ENCODE data around the gene STK4. TPM values are rescaled to one million over a fixed set of nuclear protein-coding genes. Genes with fewer than 3 reads are reported as not detected.

Gene STK4
- total RNA-seq, 1 donor from 2014 or later, result 245 TPM

DNA sequence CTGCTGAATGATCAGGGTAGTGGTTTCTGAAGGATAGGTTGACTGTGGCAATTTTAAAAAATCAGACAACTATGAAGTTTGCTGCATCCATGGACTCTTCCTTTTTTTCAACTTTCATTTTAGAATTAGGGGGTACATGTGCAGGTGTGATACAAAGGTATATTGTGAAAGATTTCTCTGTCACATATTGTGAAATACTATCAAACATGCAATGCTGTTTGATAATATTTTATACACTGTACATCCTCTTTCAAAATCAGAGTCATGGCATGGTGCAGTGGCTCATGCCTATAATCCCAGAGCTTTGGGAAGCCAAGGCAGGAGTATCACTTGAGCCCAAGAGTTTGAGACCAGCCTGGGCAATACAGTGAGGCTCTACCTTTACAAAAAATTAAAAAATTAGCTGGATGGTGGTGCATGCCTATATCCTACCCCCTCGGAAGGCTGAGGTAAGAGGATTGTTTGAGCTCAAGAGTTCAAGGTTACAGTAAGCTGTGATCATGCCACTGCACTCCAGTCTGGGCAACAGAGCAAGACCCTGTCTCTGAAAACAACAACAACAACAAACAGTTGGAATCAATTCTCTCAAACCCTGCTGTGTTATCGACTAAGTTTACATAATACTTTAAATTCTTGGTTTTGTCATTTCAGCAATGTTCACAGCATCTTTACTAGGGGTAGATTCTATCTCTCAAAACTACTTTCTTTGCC lies 153.4 kb downstream of the STK4 start:
- no peak overlapping the region for H3K4me3 Mint-ChIP-seq

DNA sequence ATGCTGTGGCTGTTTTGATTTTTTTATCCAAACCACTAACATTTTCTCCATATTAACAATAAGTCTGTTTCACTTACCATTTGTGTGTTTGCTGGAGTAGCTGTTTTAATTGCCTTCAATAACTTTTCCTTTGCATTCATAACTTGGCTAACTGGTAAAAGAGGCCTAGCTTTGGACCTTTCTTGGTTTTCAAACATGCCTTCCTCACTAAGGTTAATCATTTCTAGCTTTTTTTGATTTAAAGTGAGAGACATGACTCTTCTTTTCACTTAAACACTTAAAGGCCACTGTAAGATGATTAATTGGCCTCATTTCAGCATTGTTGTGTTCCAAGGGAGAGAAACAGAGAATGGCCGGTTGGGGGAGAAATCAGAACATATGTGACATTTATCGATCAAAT lies 155.1 kb downstream of the STK4 start:
- ATAC-seq (ENCODE audit: low read depth) (no peak), DNase-seq (no peak)
- TF ChIP-seq, protein P1, sequence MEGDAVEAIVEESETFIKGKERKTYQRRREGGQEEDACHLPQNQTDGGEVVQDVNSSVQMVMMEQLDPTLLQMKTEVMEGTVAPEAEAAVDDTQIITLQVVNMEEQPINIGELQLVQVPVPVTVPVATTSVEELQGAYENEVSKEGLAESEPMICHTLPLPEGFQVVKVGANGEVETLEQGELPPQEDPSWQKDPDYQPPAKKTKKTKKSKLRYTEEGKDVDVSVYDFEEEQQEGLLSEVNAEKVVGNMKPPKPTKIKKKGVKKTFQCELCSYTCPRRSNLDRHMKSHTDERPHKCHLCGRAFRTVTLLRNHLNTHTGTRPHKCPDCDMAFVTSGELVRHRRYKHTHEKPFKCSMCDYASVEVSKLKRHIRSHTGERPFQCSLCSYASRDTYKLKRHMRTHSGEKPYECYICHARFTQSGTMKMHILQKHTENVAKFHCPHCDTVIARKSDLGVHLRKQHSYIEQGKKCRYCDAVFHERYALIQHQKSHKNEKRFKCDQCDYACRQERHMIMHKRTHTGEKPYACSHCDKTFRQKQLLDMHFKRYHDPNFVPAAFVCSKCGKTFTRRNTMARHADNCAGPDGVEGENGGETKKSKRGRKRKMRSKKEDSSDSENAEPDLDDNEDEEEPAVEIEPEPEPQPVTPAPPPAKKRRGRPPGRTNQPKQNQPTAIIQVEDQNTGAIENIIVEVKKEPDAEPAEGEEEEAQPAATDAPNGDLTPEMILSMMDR (IDR thresholded peaks at IDR 0.05), result no peak
- ChIA-PET CTCF (interaction anchor here (1.4 kb wide), 2 partner anchors 11 to 78 kb away, joined by 3 to 4 read pairs; no protein-coding TSS in a partner anchor), POLR2A (no interaction called here)
- Mint-ChIP-seq H3K4me3 (no peak overlapping the region), H3K36me3 (ENCODE audit: low read depth) (no peaks in the 10 kb centered on the region), H3K27ac (no peak overlapping the region), H3K4me1 (no peaks in the 10 kb centered on the region), H3K9me3 (no peaks in the 10 kb centered on the region), H3K27me3 (peaks cover 33% of the 10 kb centered on the region)
- intact Hi-C loops (cut with micrococcal nuclease), result no loop called here

More for the DNA sequence above, 153.4 kb downstream of the STK4 start:
- TF ChIP-seq, protein P1 (IDR thresholded peaks at IDR 0.05), result no peak
- ChIA-PET POLR2A (no interaction called here), CTCF (interaction anchor here (1.4 kb wide), 2 partner anchors 9 to 76 kb away, joined by 3 to 4 read pairs; no protein-coding TSS in a partner anchor)
- H3K27ac Mint-ChIP-seq, result no peak overlapping the region
- ATAC-seq (ENCODE audit: low read depth), result no peak
- peaks cover 34% of the 10 kb centered on the region for H3K27me3 Mint-ChIP-seq
- DNase-seq, result no peak
- no peaks in the 10 kb centered on the region for H3K36me3 Mint-ChIP-seq (ENCODE audit: low read depth)
- no peaks in the 10 kb centered on the region for H3K9me3 Mint-ChIP-seq
- H3K4me1 Mint-ChIP-seq, result no peaks in the 10 kb centered on the region
- intact Hi-C loops (cut with micrococcal nuclease), result no loop called here

DNA sequence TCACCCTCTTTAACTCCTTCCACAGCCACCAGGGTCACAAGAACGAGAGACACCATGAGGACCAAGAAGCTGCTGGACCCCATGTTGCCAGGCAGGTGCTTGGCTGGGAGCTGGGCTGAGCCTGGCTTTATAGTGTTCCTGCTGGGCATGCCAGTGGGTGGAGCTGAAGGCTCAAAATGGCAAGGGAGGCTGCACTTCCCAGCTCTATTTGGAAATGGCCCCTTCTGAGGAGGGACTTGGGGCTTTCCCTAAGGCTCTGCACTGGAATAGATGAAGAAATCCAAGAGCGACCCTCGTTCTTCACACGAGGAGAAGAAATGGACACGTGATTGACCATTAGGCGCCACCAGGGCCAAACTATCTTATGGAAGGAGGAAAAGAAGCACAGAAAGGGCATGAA lies 158.1 kb downstream of the STK4 start, which contains the start of gene WFDC12:
Gene WFDC12 (minus strand): TSS at position 101 of the 400 bp plus-strand sequence. CDS start 18 bp downstream, at position 83.
- intact Hi-C loops (cut with micrococcal nuclease), result no loop called here
- no peak within 1 kb of the TSS for H3K27ac Mint-ChIP-seq
- DNase-seq (no peak), ATAC-seq (ENCODE audit: low read depth) (no peak)
- ChIA-PET POLR2A (no interaction called here), CTCF (no interaction called here)
- peaks cover 31% of the 10 kb centered on the region for H3K27me3 Mint-ChIP-seq
- no peaks in the 10 kb centered on the region for H3K36me3 Mint-ChIP-seq (ENCODE audit: low read depth)
- H3K4me3 Mint-ChIP-seq, result no peak within 1 kb of the TSS
- no peaks in the 10 kb centered on the region for H3K4me1 Mint-ChIP-seq
- H3K9me3 Mint-ChIP-seq, result no peaks in the 10 kb centered on the region
- TF ChIP-seq, protein P1 (IDR thresholded peaks at IDR 0.05), result no peak

DNA sequence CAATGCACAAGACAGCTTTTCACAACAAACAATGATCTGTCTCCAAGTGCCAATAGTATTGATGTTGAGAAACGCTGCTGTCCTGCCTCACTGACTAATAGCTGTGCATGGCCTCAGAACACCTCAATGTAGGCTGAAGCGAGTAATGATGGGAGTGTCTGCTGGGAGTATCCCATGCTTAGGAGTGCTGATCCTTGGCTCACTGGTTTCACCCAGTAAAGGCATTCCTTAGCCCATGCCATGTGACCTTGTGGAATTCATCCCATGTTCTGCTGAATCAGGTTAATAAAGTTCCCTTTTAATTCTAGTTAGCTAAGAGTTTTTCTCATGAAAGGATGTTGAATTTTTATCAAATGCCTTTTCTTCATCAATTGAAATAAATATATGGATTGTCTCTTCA lies 161.8 kb downstream of the STK4 start:
- ATAC-seq (ENCODE audit: low read depth), result no peak
- Mint-ChIP-seq H3K4me1 (no peaks in the 10 kb centered on the region), H3K9me3 (no peaks in the 10 kb centered on the region), H3K27me3 (peaks cover 36% of the 10 kb centered on the region), H3K36me3 (ENCODE audit: low read depth) (no peaks in the 10 kb centered on the region), H3K27ac (no peak overlapping the region), H3K4me3 (no peak overlapping the region)
- CTCF ChIA-PET, result no interaction called here
- POLR2A ChIA-PET, result no interaction called here
- TF ChIP-seq, protein P1 (IDR thresholded peaks at IDR 0.05), result no peak
- DNase-seq, result no peak
- intact Hi-C loops (cut with micrococcal nuclease), result no loop called here

Other genes starting within 250 kb of the STK4 start
- 0.09 TPM in 1 of 2 replicates, not detected in the other for gene KCNK15, start 220.6 kb upstream of the STK4 start, total RNA-seq
- gene RIMS4, start 156.0 kb upstream of the STK4 start, total RNA-seq, result not detected in 2 replicates
- 234 and 246 TPM in 2 replicates for gene YWHAB, start 80.8 kb upstream of the STK4 start, total RNA-seq
- gene PABPC1L, start 56.5 kb upstream of the STK4 start, total RNA-seq, result 49.5 and 61.1 TPM in 2 replicates
- gene TOMM34, start 6.1 kb upstream of the STK4 start, total RNA-seq, result 18.2 and 22.7 TPM in 2 replicates
- not detected in 2 replicates for gene KCNS1, start 134.6 kb downstream of the STK4 start, total RNA-seq
- not detected in 2 replicates for gene WFDC5, start 148.7 kb downstream of the STK4 start, total RNA-seq
- not detected in 2 replicates for gene WFDC12, start 158.0 kb downstream of the STK4 start, total RNA-seq
- not detected in 2 replicates for gene PI3, start 208.4 kb downstream of the STK4 start, total RNA-seq
- not detected in 2 replicates for gene SEMG1, start 240.5 kb downstream of the STK4 start, total RNA-seq

All from activated B cell treated with CpG ODN at 0.5 μM for 24 hours (primary cell).